Mammary epithelial cell (primary cell): ENCODE measurements around the gene MAP3K5.
"Not testable (repeated sequence)": the region's sequence is repeated elsewhere in the genome, so short reads cannot be mapped to it uniquely, and the experiment has no call there.

Source experiments
- EZH2 ChIP-seq: IDR thresholded peaks from 2 replicates; pipeline ENCODE4 v1.6.1; 2012; ENCODE audit warnings: low read length, inconsistent platforms, borderline replicate concordance
- TF ChIP-seq, protein P1 (sequence below), 2 donors: IDR thresholded peaks in 1 of 2; conservative IDR thresholded peaks in 1 of 2; 2 replicates each; pipeline ENCODE4 v1.5.1; 2011 to 2012; ENCODE audit warnings: inconsistent platforms in 2 of 2, low read length in 2 of 2, mild to moderate bottlenecking in 2 of 2, control low read depth in 1 of 2, low read depth in 1 of 2; ENCODE audit not compliant: insufficient read depth in 1 of 2; ENCODE audit errors: extremely low read depth in 1 of 2

- TF ChIP-seq, protein P1, sequence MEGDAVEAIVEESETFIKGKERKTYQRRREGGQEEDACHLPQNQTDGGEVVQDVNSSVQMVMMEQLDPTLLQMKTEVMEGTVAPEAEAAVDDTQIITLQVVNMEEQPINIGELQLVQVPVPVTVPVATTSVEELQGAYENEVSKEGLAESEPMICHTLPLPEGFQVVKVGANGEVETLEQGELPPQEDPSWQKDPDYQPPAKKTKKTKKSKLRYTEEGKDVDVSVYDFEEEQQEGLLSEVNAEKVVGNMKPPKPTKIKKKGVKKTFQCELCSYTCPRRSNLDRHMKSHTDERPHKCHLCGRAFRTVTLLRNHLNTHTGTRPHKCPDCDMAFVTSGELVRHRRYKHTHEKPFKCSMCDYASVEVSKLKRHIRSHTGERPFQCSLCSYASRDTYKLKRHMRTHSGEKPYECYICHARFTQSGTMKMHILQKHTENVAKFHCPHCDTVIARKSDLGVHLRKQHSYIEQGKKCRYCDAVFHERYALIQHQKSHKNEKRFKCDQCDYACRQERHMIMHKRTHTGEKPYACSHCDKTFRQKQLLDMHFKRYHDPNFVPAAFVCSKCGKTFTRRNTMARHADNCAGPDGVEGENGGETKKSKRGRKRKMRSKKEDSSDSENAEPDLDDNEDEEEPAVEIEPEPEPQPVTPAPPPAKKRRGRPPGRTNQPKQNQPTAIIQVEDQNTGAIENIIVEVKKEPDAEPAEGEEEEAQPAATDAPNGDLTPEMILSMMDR (conservative IDR thresholded peaks at IDR 0.05 in 1 of 2, IDR thresholded peaks at IDR 0.05 in 1 of 2; ENCODE audit: extremely low read depth in 1 of 2, insufficient read depth in 1 of 2, low read depth in 1 of 2, low read length in 2 of 2): not testable (repeated sequence)
- TF ChIP-seq EZH2: not testable (repeated sequence)
These were observed 104.4 kb downstream of the MAP3K5 start for GRCh38 chr6:136687894-136688293.
